HCT116 (cell line): ENCODE data around the gene KRTAP26-1. TPM values are rescaled to one million over a fixed set of nuclear protein-coding genes. Genes with fewer than 3 reads are reported as not detected.

Experiments
- ATAC-seq: fragments of 200-7000 bp; cut with Tn5 transposase; 2 replicates; pipeline ENCODE4 v1.9.1; 2020; ENCODE audit warnings: mild to moderate bottlenecking, moderate library complexity
- BruUV-seq: library from RNA; stranded (reverse); fragments of 400-500 nt; replicated peaks from 2 replicates; lab custom pipeline; 2021; lab: Mats Ljungman, UMichigan
- CTCF ChIA-PET: fragments of 300-600 bp; sonication (Branson Sonifier 250); formaldehyde crosslinking; loops from one replicate; lab custom pipeline; 2021; ENCODE audit warnings: antibody characterized with exemption; lab: Charles Lee
- POLR2A ChIA-PET: fragments of 300-600, 350-600 bp; sonication (Branson Sonifier 250); formaldehyde crosslinking; loops from one replicate; lab custom pipeline; 2021; ENCODE audit warnings: antibody characterized with exemption; lab: Charles Lee
- RAD21 ChIA-PET, 2 experiments: fragments of 300-600 bp; sonication (Branson Sonifier 250); formaldehyde crosslinking; loops; one replicate each; lab custom pipeline; 2023; ENCODE audit warnings: low total read pairs in 2 of 2; ENCODE audit not compliant: uncharacterized antibody in 2 of 2, unreplicated experiment in 2 of 2, low non-redundant PET in 1 of 2; lab: Charles Lee
- DNase-seq: peaks from one replicate; pipeline ENCODE4 v3.0.0-alpha.2; 2010; ENCODE audit warnings: low read depth, low spot score
- H2AFZ ChIP-seq: fragments of 200-600 bp; shearing (Covaris generic), sonication (generic); 2 replicates; pipeline ENCODE4 v1.6.1; 2017; ENCODE audit warnings: low read depth, mixed run types, mixed read lengths, antibody characterized with exemption, low read length; ENCODE audit not compliant: poor library complexity, severe bottlenecking
- H3K27ac ChIP-seq: 2 replicates; pipeline ENCODE4 v1.5.1; 2012; ENCODE audit warnings: low read depth, low read length
- H3K27me3 ChIP-seq: fragments of 200-600 bp; sonication (generic); 2 replicates; pipeline ENCODE4 v1.6.1; 2016; ENCODE audit warnings: mixed run types, low read length, mixed read lengths; ENCODE audit not compliant: insufficient read depth
- H3K36me3 ChIP-seq, 2 experiments: fragments of 200-500 bp in 1 of 2; fragments of 200-600 bp in 1 of 2; sonication (Bioruptor generic) in 1 of 2; sonication (generic) in 1 of 2; 2 replicates each; pipeline versions ENCODE4 v1.5.1 to v1.6.1; 2014 to 2016; ENCODE audit warnings: low read length in 2 of 2, inconsistent platforms in 1 of 2, mixed read lengths in 1 of 2, mixed run types in 1 of 2; ENCODE audit not compliant: insufficient read depth in 2 of 2, control insufficient read depth in 1 of 2
- H3K4me1 ChIP-seq, 2 experiments: fragments of 200-600 bp in 1 of 2; sonication (generic) in 1 of 2; 2 replicates each; pipeline versions ENCODE4 v1.5.1 to v1.6.1; 2012 to 2017; ENCODE audit warnings: low read length in 2 of 2, inconsistent platforms in 1 of 2, mild to moderate bottlenecking in 1 of 2, mixed read lengths in 1 of 2, mixed run types in 1 of 2, moderate library complexity in 1 of 2; ENCODE audit not compliant: insufficient read depth in 2 of 2, control insufficient read depth in 1 of 2
- H3K4me2 ChIP-seq: fragments of 200-600 bp; sonication (generic); 2 replicates; pipeline ENCODE4 v1.6.1; 2017; ENCODE audit warnings: mixed run types, low read length, mixed read lengths
- H3K4me3 ChIP-seq, 2 experiments: fragments of 200-600 bp in 1 of 2; sonication (generic) in 1 of 2; replicated peaks in 1 of 2; 2 replicates each; pipeline ENCODE4 v1.5.1; 2011 to 2016; ENCODE audit warnings: low read length in 2 of 2, control low read depth in 1 of 2, low read depth in 1 of 2, mild to moderate bottlenecking in 1 of 2, mixed read lengths in 1 of 2, mixed run types in 1 of 2
- H3K79me2 ChIP-seq: fragments of 200-600 bp; sonication (generic); 2 replicates; pipeline ENCODE4 v1.6.1; 2017; ENCODE audit warnings: mild to moderate bottlenecking, mixed run types, low read length, moderate library complexity, mixed read lengths; ENCODE audit not compliant: insufficient read depth
- H3K9ac ChIP-seq: fragments of 200-600 bp; sonication (generic); 2 replicates; pipeline ENCODE4 v1.6.1; 2016; ENCODE audit warnings: low read length, mixed read lengths
- H3K9me2 ChIP-seq: fragments of 200-600 bp; sonication (generic), shearing (Covaris generic); 2 replicates; pipeline ENCODE4 v1.6.1; 2017; ENCODE audit warnings: mixed run types, mild to moderate bottlenecking, moderate library complexity; ENCODE audit not compliant: insufficient read depth
- H3K9me3 ChIP-seq, 2 experiments: fragments of 200-500 bp in 1 of 2; fragments of 200-600 bp in 1 of 2; sonication (Bioruptor generic) in 1 of 2; sonication (generic) in 1 of 2; 2 replicates each; pipeline ENCODE4 v1.6.1; 2014 to 2017; ENCODE audit warnings: low read length in 2 of 2, mixed read lengths in 2 of 2, inconsistent platforms in 1 of 2, low read depth in 1 of 2, mild to moderate bottlenecking in 1 of 2, mixed run types in 1 of 2, moderate library complexity in 1 of 2; ENCODE audit not compliant: control insufficient read depth in 1 of 2, insufficient read depth in 1 of 2
- H4K20me1 ChIP-seq: fragments of 200-600 bp; sonication (generic), shearing (Covaris generic); 2 replicates; pipeline ENCODE4 v1.6.1; 2017; ENCODE audit warnings: mixed run types, mild to moderate bottlenecking, moderate library complexity; ENCODE audit not compliant: insufficient read depth
- CBX3 ChIP-seq: IDR thresholded peaks from 2 replicates; pipeline ENCODE4 v1.6.1; 2012; ENCODE audit warnings: low read depth
- CEBPB ChIP-seq: IDR thresholded peaks from 2 replicates; pipeline ENCODE4 v1.6.1; 2012; ENCODE audit warnings: low read depth
- EGR1 ChIP-seq: IDR thresholded peaks from 2 replicates; pipeline ENCODE4 v1.6.1; 2012; ENCODE audit warnings: low read depth
- ELF1 ChIP-seq: IDR thresholded peaks from 2 replicates; pipeline ENCODE4 v1.6.1; 2012; ENCODE audit warnings: low read depth, borderline replicate concordance
- FOSL1 ChIP-seq: IDR thresholded peaks from 2 replicates; pipeline ENCODE4 v1.6.1; 2012; ENCODE audit warnings: low read depth
- JUND ChIP-seq: IDR thresholded peaks from 2 replicates; pipeline ENCODE4 v1.6.1; 2012
- POLR2A ChIP-seq: IDR thresholded peaks from 2 replicates; pipeline ENCODE4 v1.7.0; 2011; ENCODE audit warnings: borderline replicate concordance; ENCODE audit not compliant: insufficient read depth, insufficient read length; ENCODE audit errors: extremely low read depth
- POLR2AphosphoS5 ChIP-seq: IDR thresholded peaks from 2 replicates; pipeline ENCODE4 v1.6.1; 2011; ENCODE audit warnings: mild to moderate bottlenecking, low read depth, low read length, moderate library complexity
- RAD21 ChIP-seq: IDR thresholded peaks from 2 replicates; pipeline ENCODE4 v1.6.1; 2012; ENCODE audit warnings: low read depth, mild to moderate bottlenecking
- SIN3A ChIP-seq: IDR thresholded peaks from 2 replicates; pipeline ENCODE4 v1.6.1; 2012; ENCODE audit warnings: low read depth
- SP1 ChIP-seq: IDR thresholded peaks from 2 replicates; pipeline ENCODE4 v1.6.1; 2012; ENCODE audit warnings: low read depth
- ZFX ChIP-seq: fragments of 450-650 bp; IDR thresholded peaks from 2 replicates; pipeline ENCODE4 v1.6.1; 2017
- intact Hi-C: fragments of 100-400 bp; cut with micrococcal nuclease; formaldehyde crosslinking; loops from 2 replicates; pipeline ENCODE4 v1.10.0; 2022
- total RNA-seq: library from RNA; stranded (reverse); gene quantifications from one replicate; pipeline ENCODE4 v1.2.1, GENCODE V29; 2021; ENCODE audit not compliant: unreplicated experiment
- TF ChIP-seq, protein P1 (sequence below): IDR thresholded peaks from 2 replicates; pipeline ENCODE4 v1.6.1; 2012; ENCODE audit warnings: low read depth
- TF ChIP-seq, protein P2 (sequence below), 3 experiments: fragments of 200-600 bp in 1 of 3; sonication (generic) in 1 of 3; IDR thresholded peaks in 2 of 3; conservative IDR thresholded peaks in 1 of 3; 2 replicates each; pipeline ENCODE4 v1.5.1; 2012 to 2017; ENCODE audit warnings: low read depth in 2 of 3, low read length in 2 of 3, antibody characterized with exemption in 1 of 3, borderline replicate concordance in 1 of 3, control low read depth in 1 of 3, mild to moderate bottlenecking in 1 of 3, mixed read lengths in 1 of 3, mixed run types in 1 of 3, moderate library complexity in 1 of 3; ENCODE audit not compliant: insufficient read depth in 1 of 3
- TF ChIP-seq, protein P3 (sequence below): IDR thresholded peaks from 2 replicates; pipeline ENCODE4 v1.6.1; 2012

The KRTAP26-1 gene
- total RNA-seq, 1 experiment from 2014 or later: not detected

DNA sequence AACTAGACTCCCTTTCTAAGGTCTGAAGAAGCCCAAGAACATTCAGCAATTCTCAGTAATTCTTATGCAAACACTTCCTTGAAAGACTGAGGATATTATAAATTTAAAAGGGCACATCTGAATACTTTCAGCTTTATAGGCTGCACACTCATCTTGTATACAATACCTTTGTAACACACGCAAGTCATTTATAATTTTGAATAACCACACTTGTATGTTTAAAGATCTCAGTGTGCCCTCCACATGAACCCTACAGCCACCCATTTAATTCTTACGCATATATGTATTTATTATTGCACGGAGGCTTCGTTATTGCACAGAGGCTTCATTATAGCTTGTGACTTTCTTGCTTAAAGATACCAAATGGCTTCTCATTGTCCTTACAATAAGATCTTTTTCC is 18.6 kb upstream of the KRTAP26-1 start:
- Histone ChIP-seq H3K27me3 (no peaks in the 10 kb centered on the region), H3K36me3 (no peaks in the 10 kb centered on the region), H3K79me2 (no peaks in the 10 kb centered on the region), H2AFZ (no peak overlapping the region), H3K4me1 (no peaks in the 10 kb centered on the region), H3K9me3 (peaks cover 0 to 26% of the 10 kb centered on the region in 2 experiments; a peak in 2 of 4 replicates), H3K9ac (no peak overlapping the region), H3K27ac (no peak overlapping the region), H3K4me3 (no peak overlapping the region), H3K4me2 (no peak overlapping the region), H3K9me2 (no peaks in the 10 kb centered on the region), H4K20me1 (no peaks in the 10 kb centered on the region)
- DNase-seq: no peak
- POLR2A ChIA-PET: no interaction called here
- intact Hi-C loops: no loop called here
- TF ChIP-seq ELF1 (no peak), CEBPB (no peak)
- TF ChIP-seq, protein P1, sequence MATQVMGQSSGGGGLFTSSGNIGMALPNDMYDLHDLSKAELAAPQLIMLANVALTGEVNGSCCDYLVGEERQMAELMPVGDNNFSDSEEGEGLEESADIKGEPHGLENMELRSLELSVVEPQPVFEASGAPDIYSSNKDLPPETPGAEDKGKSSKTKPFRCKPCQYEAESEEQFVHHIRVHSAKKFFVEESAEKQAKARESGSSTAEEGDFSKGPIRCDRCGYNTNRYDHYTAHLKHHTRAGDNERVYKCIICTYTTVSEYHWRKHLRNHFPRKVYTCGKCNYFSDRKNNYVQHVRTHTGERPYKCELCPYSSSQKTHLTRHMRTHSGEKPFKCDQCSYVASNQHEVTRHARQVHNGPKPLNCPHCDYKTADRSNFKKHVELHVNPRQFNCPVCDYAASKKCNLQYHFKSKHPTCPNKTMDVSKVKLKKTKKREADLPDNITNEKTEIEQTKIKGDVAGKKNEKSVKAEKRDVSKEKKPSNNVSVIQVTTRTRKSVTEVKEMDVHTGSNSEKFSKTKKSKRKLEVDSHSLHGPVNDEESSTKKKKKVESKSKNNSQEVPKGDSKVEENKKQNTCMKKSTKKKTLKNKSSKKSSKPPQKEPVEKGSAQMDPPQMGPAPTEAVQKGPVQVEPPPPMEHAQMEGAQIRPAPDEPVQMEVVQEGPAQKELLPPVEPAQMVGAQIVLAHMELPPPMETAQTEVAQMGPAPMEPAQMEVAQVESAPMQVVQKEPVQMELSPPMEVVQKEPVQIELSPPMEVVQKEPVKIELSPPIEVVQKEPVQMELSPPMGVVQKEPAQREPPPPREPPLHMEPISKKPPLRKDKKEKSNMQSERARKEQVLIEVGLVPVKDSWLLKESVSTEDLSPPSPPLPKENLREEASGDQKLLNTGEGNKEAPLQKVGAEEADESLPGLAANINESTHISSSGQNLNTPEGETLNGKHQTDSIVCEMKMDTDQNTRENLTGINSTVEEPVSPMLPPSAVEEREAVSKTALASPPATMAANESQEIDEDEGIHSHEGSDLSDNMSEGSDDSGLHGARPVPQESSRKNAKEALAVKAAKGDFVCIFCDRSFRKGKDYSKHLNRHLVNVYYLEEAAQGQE: no peak
- no TSS peak for BruUV-seq
- CTCF ChIA-PET: no interaction called here
- RAD21 ChIA-PET: no interaction called here
- no peak for ATAC-seq

DNA sequence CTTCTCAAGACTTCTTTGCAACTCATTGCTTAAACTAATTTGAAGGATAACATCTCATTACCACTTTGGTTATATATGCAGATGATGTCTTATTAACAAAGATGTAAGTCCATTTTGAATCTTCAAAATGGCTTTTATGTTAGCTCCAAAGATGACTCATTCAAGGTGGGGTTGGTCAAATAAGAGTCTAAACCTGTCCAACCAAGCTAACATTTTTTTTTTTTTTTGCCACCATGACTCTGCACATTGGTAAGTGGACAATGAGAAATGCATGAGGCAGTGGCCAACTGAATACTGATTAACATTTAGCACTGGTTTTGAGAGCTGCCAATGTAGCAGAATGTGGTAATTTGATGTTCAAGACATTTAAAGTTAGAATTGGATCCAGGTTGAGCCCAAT is 17.7 kb upstream of the KRTAP26-1 start:
- ATAC-seq (no peak), DNase-seq (no peak)
- no peak overlapping the region for H2AFZ ChIP-seq
- no peaks in the 10 kb centered on the region for H3K9me2 ChIP-seq
- H3K36me3 ChIP-seq: no peaks in the 10 kb centered on the region
- POLR2A ChIA-PET: no interaction called here
- H3K4me1 ChIP-seq: no peaks in the 10 kb centered on the region
- no peak overlapping the region for H3K4me3 ChIP-seq
- no peak overlapping the region for H3K9ac ChIP-seq
- no TSS peak for BruUV-seq
- TF ChIP-seq FOSL1: no peak
- TF ChIP-seq POLR2A: no peak
- TF ChIP-seq JUND: no peak
- no peak for TF ChIP-seq SIN3A
- no peak for TF ChIP-seq EGR1
- TF ChIP-seq, protein P2, sequence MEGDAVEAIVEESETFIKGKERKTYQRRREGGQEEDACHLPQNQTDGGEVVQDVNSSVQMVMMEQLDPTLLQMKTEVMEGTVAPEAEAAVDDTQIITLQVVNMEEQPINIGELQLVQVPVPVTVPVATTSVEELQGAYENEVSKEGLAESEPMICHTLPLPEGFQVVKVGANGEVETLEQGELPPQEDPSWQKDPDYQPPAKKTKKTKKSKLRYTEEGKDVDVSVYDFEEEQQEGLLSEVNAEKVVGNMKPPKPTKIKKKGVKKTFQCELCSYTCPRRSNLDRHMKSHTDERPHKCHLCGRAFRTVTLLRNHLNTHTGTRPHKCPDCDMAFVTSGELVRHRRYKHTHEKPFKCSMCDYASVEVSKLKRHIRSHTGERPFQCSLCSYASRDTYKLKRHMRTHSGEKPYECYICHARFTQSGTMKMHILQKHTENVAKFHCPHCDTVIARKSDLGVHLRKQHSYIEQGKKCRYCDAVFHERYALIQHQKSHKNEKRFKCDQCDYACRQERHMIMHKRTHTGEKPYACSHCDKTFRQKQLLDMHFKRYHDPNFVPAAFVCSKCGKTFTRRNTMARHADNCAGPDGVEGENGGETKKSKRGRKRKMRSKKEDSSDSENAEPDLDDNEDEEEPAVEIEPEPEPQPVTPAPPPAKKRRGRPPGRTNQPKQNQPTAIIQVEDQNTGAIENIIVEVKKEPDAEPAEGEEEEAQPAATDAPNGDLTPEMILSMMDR (IDR thresholded peaks at IDR 0.05 in 2 of 3, conservative IDR thresholded peaks at IDR 0.05 in 1 of 3; ENCODE audit: borderline replicate concordance in 1 of 3, insufficient read depth in 1 of 3, low read depth in 2 of 3, low read length in 2 of 3): no peak
- TF ChIP-seq POLR2AphosphoS5: no peak
- TF ChIP-seq SP1: no peak
- TF ChIP-seq CBX3: no peak
- TF ChIP-seq ZFX: no peak
- no peak for TF ChIP-seq RAD21
- TF ChIP-seq, protein P3, sequence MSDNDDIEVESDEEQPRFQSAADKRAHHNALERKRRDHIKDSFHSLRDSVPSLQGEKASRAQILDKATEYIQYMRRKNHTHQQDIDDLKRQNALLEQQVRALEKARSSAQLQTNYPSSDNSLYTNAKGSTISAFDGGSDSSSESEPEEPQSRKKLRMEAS: no peak
- TF ChIP-seq, all 23 proteins: peak for 0
- Histone ChIP-seq H4K20me1 (no peaks in the 10 kb centered on the region), H3K27ac (no peak overlapping the region), H3K27me3 (no peaks in the 10 kb centered on the region), H3K79me2 (no peaks in the 10 kb centered on the region), H3K4me2 (no peak overlapping the region), H3K9me3 (peaks cover 2 to 26% of the 10 kb centered on the region in 2 experiments; a peak in 2 of 4 replicates)
- ChIA-PET RAD21 (no interaction called here), CTCF (no interaction called here)
- intact Hi-C loops: no loop called here
